ENCODE measurements around the gene B3GALNT2. TPM values are rescaled to one million over a fixed set of nuclear protein-coding genes. Genes with fewer than 3 reads are reported as not detected.
A peak's percentile ranks its signal among the peaks of the same experiment; 100 is the strongest.

Gene B3GALNT2
- total RNA-seq, 1 experiment from 2014 or later, result 26.4 TPM

- no peaks in the 10 kb centered on the region for H3K27me3 ChIP-seq (ENCODE audit: low read length)
- no peak overlapping the region for H3K4me3 ChIP-seq (ENCODE audit: low read length)
- ATAC-seq (peak; percentile 91), DNase-seq (peak; percentile 64)
- ChIA-PET CTCF (no interaction called here), POLR2A (ENCODE audit: unreplicated experiment) (no interaction called here)
- intact Hi-C loops (cut with micrococcal nuclease), result no loop called here
- H3K27ac ChIP-seq (ENCODE audit: low read length), result peak overlapping the region; percentile 82
- H3K4me2 ChIP-seq (ENCODE audit: low read length), result peak overlapping the region; percentile 51; the same call in 1 of the 2 replicates
- H2AFZ ChIP-seq (ENCODE audit: low read length), result no peak overlapping the region
- no peaks in the 10 kb centered on the region for H3K9me2 ChIP-seq (replicated peaks; ENCODE audit: low read length)
- peaks cover 3% of the 10 kb centered on the region for H3F3A ChIP-seq (ENCODE audit: low read length, unreplicated experiment)
- H3K9ac ChIP-seq (ENCODE audit: low read length), result peak overlapping the region; percentile 51
- no peaks in the 10 kb centered on the region for H3K79me2 ChIP-seq (ENCODE audit: low read length)
- peaks cover 12% of the 10 kb centered on the region for H3K4me1 ChIP-seq (ENCODE audit: insufficient read depth, low read length)
- no peaks in the 10 kb centered on the region for H3K9me3 ChIP-seq (ENCODE audit: low read length)
- peaks cover 21% of the 10 kb centered on the region; the same call in 1 of the 2 replicates for H3K36me3 ChIP-seq (ENCODE audit: low read depth, low read length)
- no TSS peak for BruUV-seq (replicated peaks)
- H4K20me1 ChIP-seq (ENCODE audit: low read length), result no peaks in the 10 kb centered on the region
- TF ChIP-seq CTCF (conservative IDR thresholded peaks at IDR 0.05; ENCODE audit: low read depth, low read length) (no peak), EZH2phosphoT487 (IDR thresholded peaks at IDR 0.05; ENCODE audit: borderline replicate concordance, low read length) (no peak), EZH2 (IDR thresholded peaks at IDR 0.05; ENCODE audit: low read length, unreplicated experiment) (no peak)
Observed at GRCh38 chr1:235442788-235443429, 61.3 kb downstream of the B3GALNT2 start.

GRCh38 chr1:235441159-235441685 is 63.0 kb downstream of the B3GALNT2 start:
- H3K79me2 ChIP-seq (ENCODE audit: low read length), result no peaks in the 10 kb centered on the region
- H3K9me2 ChIP-seq (replicated peaks; ENCODE audit: low read length), result no peaks in the 10 kb centered on the region
- no peaks in the 10 kb centered on the region for H3K9me3 ChIP-seq (ENCODE audit: low read length)
- DNase-seq (no peak), ATAC-seq (no peak)
- H2AFZ ChIP-seq (ENCODE audit: low read length), result no peak overlapping the region
- no peak overlapping the region for H3K27ac ChIP-seq (ENCODE audit: low read length)
- POLR2A ChIA-PET (ENCODE audit: unreplicated experiment), result no interaction called here
- BruUV-seq (replicated peaks), result no TSS peak
- H3K4me2 ChIP-seq (ENCODE audit: low read length), result no peak overlapping the region
- peaks cover 21% of the 10 kb centered on the region; the same call in 1 of the 2 replicates for H3K36me3 ChIP-seq (ENCODE audit: low read depth, low read length)
- CTCF ChIA-PET, result interaction anchor here (0.6 kb wide), 1 partner anchor 28 kb away, joined by 3 read pairs; no protein-coding TSS in a partner anchor
- intact Hi-C loops (cut with micrococcal nuclease), result no loop called here
- H3K27me3 ChIP-seq (ENCODE audit: low read length), result no peaks in the 10 kb centered on the region
- peaks cover 12% of the 10 kb centered on the region for H3K4me1 ChIP-seq (ENCODE audit: insufficient read depth, low read length)
- no peak overlapping the region for H3K9ac ChIP-seq (ENCODE audit: low read length)
- peaks cover 3% of the 10 kb centered on the region for H3F3A ChIP-seq (ENCODE audit: low read length, unreplicated experiment)
- TF ChIP-seq CTCF (conservative IDR thresholded peaks at IDR 0.05; ENCODE audit: low read depth, low read length) (no peak), EZH2 (IDR thresholded peaks at IDR 0.05; ENCODE audit: low read length, unreplicated experiment) (no peak), EZH2phosphoT487 (IDR thresholded peaks at IDR 0.05; ENCODE audit: borderline replicate concordance, low read length) (no peak)
- no peaks in the 10 kb centered on the region for H4K20me1 ChIP-seq (ENCODE audit: low read length)
- no peak overlapping the region for H3K4me3 ChIP-seq (ENCODE audit: low read length)

- H3K79me2 ChIP-seq (ENCODE audit: low read length), result no peaks in the 10 kb centered on the region
- H3K9ac ChIP-seq (ENCODE audit: low read length), result no peak overlapping the region
- no peaks in the 10 kb centered on the region for H4K20me1 ChIP-seq (ENCODE audit: low read length)
- DNase-seq, result no peak
- H2AFZ ChIP-seq (ENCODE audit: low read length), result no peak overlapping the region
- no peaks in the 10 kb centered on the region for H3K9me3 ChIP-seq (ENCODE audit: low read length)
- H3K9me2 ChIP-seq (replicated peaks; ENCODE audit: low read length), result no peaks in the 10 kb centered on the region
- CTCF ChIA-PET, result interaction anchor here (0.6 kb wide), 1 partner anchor 161 kb away, joined by 5 read pairs; no protein-coding TSS in a partner anchor
- POLR2A ChIA-PET (ENCODE audit: unreplicated experiment), result interaction anchor here (0.5 kb wide), 1 partner anchor 71 kb away, joined by 3 read pairs; the partner anchor contains the start of gene B3GALNT2
- H3K4me1 ChIP-seq (ENCODE audit: insufficient read depth, low read length), result 0 out of 2 replicates have a peak, but pooled peaks cover 4% of the 10 kb centered on the region
- peaks cover 7% of the 10 kb centered on the region; the same call in 1 of the 2 replicates for H3K36me3 ChIP-seq (ENCODE audit: low read depth, low read length)
- peak; percentile 26; the same call in 1 of the 2 replicates for TF ChIP-seq CTCF (conservative IDR thresholded peaks at IDR 0.05; ENCODE audit: low read depth, low read length)
- TF ChIP-seq EZH2phosphoT487 (IDR thresholded peaks at IDR 0.05; ENCODE audit: borderline replicate concordance, low read length), result no peak
- no TSS peak for BruUV-seq (replicated peaks)
- no peak for ATAC-seq
- H3K27me3 ChIP-seq (ENCODE audit: low read length), result no peaks in the 10 kb centered on the region
- no peak overlapping the region for H3K27ac ChIP-seq (ENCODE audit: low read length)
- H3F3A ChIP-seq (ENCODE audit: low read length, unreplicated experiment), result no peaks in the 10 kb centered on the region
- H3K4me2 ChIP-seq (ENCODE audit: low read length), result no peak overlapping the region
- intact Hi-C loops (cut with micrococcal nuclease), result no loop called here
- H3K4me3 ChIP-seq (ENCODE audit: low read length), result no peak overlapping the region
Observed at GRCh38 chr1:235434001-235434400, 70.3 kb downstream of the B3GALNT2 start.

All from PC-3 (cell line).